Chondrocyte (in vitro differentiated cells): ENCODE data around the gene SNAI3. TPM values are rescaled to one million over a fixed set of nuclear protein-coding genes. Genes with fewer than 3 reads are reported as not detected.

Experiments
- DNase-seq: peaks from one replicate; pipeline ENCODE4 v3.0.0; 2021; ENCODE audit warnings: mixed read lengths, low spot score
- H3K27ac Mint-ChIP-seq: one replicate; pipeline ENCODE4 v1.8.0; 2021; ENCODE audit warnings: mild to moderate bottlenecking, moderate library complexity, mixed read lengths; ENCODE audit not compliant: unreplicated experiment
- H3K27me3 Mint-ChIP-seq: 2 replicates; pipeline ENCODE4 v1.8.0; 2021; ENCODE audit warnings: low read depth, mixed read lengths
- H3K36me3 Mint-ChIP-seq: 2 replicates; pipeline ENCODE4 v1.8.0; 2021; ENCODE audit warnings: low read depth, mixed read lengths
- H3K4me1 Mint-ChIP-seq: 2 replicates; pipeline ENCODE4 v1.8.0; 2021; ENCODE audit warnings: low read depth, mild to moderate bottlenecking, mixed read lengths
- H3K4me3 Mint-ChIP-seq: one replicate; pipeline ENCODE4 v1.8.0; 2021; ENCODE audit warnings: mild to moderate bottlenecking, moderate library complexity, mixed read lengths; ENCODE audit not compliant: unreplicated experiment
- H3K9me3 Mint-ChIP-seq: 2 replicates; pipeline ENCODE4 v1.8.0; 2021; ENCODE audit warnings: low read depth, mixed read lengths
- CTCF ChIP-seq: fragments of 200-600 bp; sonication (generic); IDR thresholded peaks from 2 replicates; pipeline ENCODE4 v1.5.0; 2021; ENCODE audit warnings: antibody characterized with exemption, mild to moderate bottlenecking, moderate library complexity
- total RNA-seq: library from RNA; stranded (reverse); gene quantifications from 3 replicates; pipeline ENCODE4 v1.2.1, GENCODE V29; 2021

SNAI3 gene
- total RNA-seq, 1 donor from 2014 or later = not detected

GRCh38 chr16:88695218-88695617 is 8.9 kb upstream of the SNAI3 start:
- H3K27me3 Mint-ChIP-seq = peaks cover 6% of the 10 kb centered on the region

GRCh38 chr16:88694221-88695087 is 8.1 kb upstream of the SNAI3 start:
- Mint-ChIP-seq H3K4me3 (no peak overlapping the region), H3K27ac (no peak overlapping the region), H3K36me3 (peaks cover 3% of the 10 kb centered on the region), H3K4me1 (no peaks in the 10 kb centered on the region), H3K27me3 (peaks cover 6% of the 10 kb centered on the region), H3K9me3 (no peaks in the 10 kb centered on the region)
- TF ChIP-seq CTCF = no peak
- no peak for DNase-seq

More at GRCh38 chr16:88695218-88695617, 8.9 kb upstream of the SNAI3 start:
- DNase-seq = no peak
- no peaks in the 10 kb centered on the region for H3K4me1 Mint-ChIP-seq
- H3K36me3 Mint-ChIP-seq = peaks cover 6% of the 10 kb centered on the region
- TF ChIP-seq CTCF = no peak
- H3K4me3 Mint-ChIP-seq = no peak overlapping the region
- H3K9me3 Mint-ChIP-seq = no peaks in the 10 kb centered on the region
- H3K27ac Mint-ChIP-seq = no peak overlapping the region

- Mint-ChIP-seq H3K27me3 (peaks cover 13% of the 10 kb centered on the region), H3K4me3 (no peak overlapping the region), H3K4me1 (no peaks in the 10 kb centered on the region), H3K36me3 (peaks cover 3% of the 10 kb centered on the region), H3K27ac (no peak overlapping the region), H3K9me3 (no peaks in the 10 kb centered on the region)
- DNase-seq = no peak
- no peak for TF ChIP-seq CTCF
Measured at GRCh38 chr16:88693420-88694177, 7.3 kb upstream of the SNAI3 start.

- Mint-ChIP-seq H3K36me3 (peaks cover 3% of the 10 kb centered on the region), H3K27ac (no peak overlapping the region), H3K4me3 (no peak overlapping the region), H3K4me1 (no peaks in the 10 kb centered on the region), H3K9me3 (no peaks in the 10 kb centered on the region), H3K27me3 (peaks cover 17% of the 10 kb centered on the region)
- DNase-seq = no peak
- TF ChIP-seq CTCF = no peak
Measured at GRCh38 chr16:88692861-88693260, 6.6 kb upstream of the SNAI3 start.

- DNase-seq = no peak
- Mint-ChIP-seq H3K4me3 (no peak overlapping the region), H3K4me1 (no peaks in the 10 kb centered on the region), H3K36me3 (no peaks in the 10 kb centered on the region), H3K9me3 (no peaks in the 10 kb centered on the region), H3K27me3 (peaks cover 18% of the 10 kb centered on the region), H3K27ac (no peak overlapping the region)
- no peak for TF ChIP-seq CTCF
Measured at GRCh38 chr16:88691924-88692560, 5.7 kb upstream of the SNAI3 start.
